ENCODE results near the gene SLC25A28.
A peak's percentile ranks its signal among the peaks of the same experiment; 100 is the strongest.
"Not testable (repeated sequence)": the region's sequence is repeated elsewhere in the genome, so short reads cannot be mapped to it uniquely, and the experiment has no call there.

Gene SLC25A28

DNA sequence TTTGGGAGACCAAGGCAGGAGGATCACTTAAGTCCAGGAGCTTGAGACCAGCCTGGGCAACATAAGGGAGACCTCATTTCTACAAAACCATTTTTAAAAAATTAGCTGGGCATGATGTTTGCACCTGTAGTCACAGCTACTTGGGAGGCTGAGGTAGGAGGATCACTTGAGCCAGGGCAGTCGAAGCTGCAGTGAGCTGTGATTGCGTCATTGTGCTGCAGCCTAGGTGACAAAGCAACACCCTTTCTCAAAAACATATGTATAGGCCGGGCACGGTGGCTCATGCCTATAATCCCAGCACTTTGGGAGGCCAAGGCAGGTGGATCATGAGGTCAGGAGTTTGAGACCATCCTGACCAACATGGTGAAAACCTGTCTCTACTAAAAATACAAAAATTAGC lies 23.5 kb downstream of the SLC25A28 start:
- not testable (repeated sequence) for DNase-seq (ENCODE audit: low spot score in 2 of 2); H3K4me1 Mint-ChIP-seq; H3K36me3 Mint-ChIP-seq (ENCODE audit: insufficient read depth); H3K9me3 Mint-ChIP-seq; H3K27ac Mint-ChIP-seq (ENCODE audit: low read depth); H3K4me3 Mint-ChIP-seq; ATAC-seq (replicated peaks; ENCODE audit: extremely low read depth, poor library complexity, severe bottlenecking)
- H3K27me3 Mint-ChIP-seq, result peaks cover 11% of the 10 kb centered on the region

DNA sequence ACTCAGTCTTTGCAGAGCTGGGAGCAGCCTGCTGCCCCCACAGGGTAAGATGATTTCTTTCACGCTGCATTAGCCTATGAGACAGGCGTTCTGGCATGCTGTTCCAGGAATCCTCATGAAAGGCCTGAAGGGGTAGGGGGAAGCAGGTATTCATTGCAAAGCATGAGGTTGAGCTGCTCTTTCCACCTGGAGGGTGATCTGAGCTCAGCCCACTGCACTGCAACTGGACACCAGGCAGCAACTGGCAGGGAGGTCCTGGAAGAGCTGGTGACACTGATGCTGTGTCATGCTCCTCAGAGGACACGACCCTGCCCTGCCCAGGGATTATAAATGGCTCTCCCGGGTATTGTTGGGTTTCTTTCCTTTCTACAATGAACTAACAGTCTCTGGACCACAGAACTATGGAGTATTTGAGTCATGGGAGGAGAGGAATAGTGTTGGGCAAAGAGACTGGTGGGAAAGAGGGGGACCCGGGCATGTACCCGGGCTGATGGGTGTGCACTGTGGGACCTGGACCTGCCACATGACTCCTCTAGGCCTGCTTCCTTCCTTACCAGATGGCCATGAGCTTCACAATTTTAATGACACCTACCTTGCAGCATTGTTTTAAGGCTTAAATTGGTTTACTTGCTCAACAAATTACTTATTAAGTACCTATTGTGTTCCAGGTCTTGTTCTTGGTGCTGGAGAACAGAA lies 24.3 kb downstream of the SLC25A28 start:
- H3K27ac Mint-ChIP-seq (ENCODE audit: low read depth), result no peak overlapping the region
- no peaks in the 10 kb centered on the region for H3K9me3 Mint-ChIP-seq
- no peaks in the 10 kb centered on the region for H3K4me1 Mint-ChIP-seq
- ATAC-seq (replicated peaks; ENCODE audit: extremely low read depth, poor library complexity, severe bottlenecking) (no peak), DNase-seq (ENCODE audit: low spot score in 2 of 2) (no peak)
- H3K4me3 Mint-ChIP-seq, result no peak overlapping the region
- peaks cover 11% of the 10 kb centered on the region for H3K27me3 Mint-ChIP-seq
- no peaks in the 10 kb centered on the region for H3K36me3 Mint-ChIP-seq (ENCODE audit: insufficient read depth)

DNA sequence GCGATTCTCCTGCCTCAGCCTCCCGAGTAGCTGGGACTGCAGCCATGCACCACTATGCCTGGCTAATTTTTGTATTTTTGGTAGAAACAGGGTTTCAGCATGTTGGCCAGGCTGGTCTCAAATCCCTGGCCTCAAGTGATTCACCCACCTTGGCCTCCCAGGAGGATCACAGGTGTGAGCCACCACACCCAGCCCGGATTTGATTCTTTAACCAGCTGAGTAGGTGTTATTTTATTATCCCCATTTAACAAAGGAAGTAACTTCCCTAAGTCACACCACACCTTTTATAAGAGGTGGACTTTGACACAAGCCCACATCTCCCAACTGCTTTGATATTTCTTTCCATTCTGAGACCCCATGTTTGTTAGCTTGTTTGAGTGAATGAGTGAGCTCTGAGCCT lies 25.0 kb downstream of the SLC25A28 start:
- no peak for ATAC-seq (replicated peaks; ENCODE audit: extremely low read depth, poor library complexity, severe bottlenecking)
- H3K27me3 Mint-ChIP-seq, result peaks cover 11% of the 10 kb centered on the region
- H3K9me3 Mint-ChIP-seq, result no peaks in the 10 kb centered on the region
- DNase-seq (ENCODE audit: low spot score in 2 of 2), result no peak
- H3K27ac Mint-ChIP-seq (ENCODE audit: low read depth), result no peak overlapping the region
- no peaks in the 10 kb centered on the region for H3K4me1 Mint-ChIP-seq
- no peak overlapping the region for H3K4me3 Mint-ChIP-seq
- H3K36me3 Mint-ChIP-seq (ENCODE audit: insufficient read depth), result no peaks in the 10 kb centered on the region

DNA sequence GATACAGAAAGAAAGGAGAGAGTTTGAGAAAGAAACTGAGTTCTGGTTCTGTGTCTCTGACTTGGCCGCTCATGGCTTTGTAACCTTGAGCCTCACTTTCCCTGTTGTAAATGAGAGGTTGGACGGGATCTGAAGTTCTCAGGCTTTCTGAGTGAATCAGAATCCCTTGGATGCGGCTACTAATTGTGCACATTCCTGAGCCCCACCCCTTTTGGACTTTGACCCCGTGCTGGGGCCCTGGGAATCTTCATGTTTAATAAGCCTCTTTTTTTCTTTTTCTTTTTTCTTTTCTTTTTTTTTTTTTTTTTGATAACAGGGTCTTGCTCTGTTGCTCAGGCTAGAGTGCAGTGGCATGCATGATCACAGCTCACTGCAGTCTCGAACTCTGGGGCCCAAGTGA lies 26.9 kb downstream of the SLC25A28 start:
- H3K27me3 Mint-ChIP-seq, result peaks cover 18% of the 10 kb centered on the region
- no peak for ATAC-seq (replicated peaks; ENCODE audit: extremely low read depth, poor library complexity, severe bottlenecking)
- no peaks in the 10 kb centered on the region for H3K36me3 Mint-ChIP-seq (ENCODE audit: insufficient read depth)
- no peak overlapping the region for H3K4me3 Mint-ChIP-seq
- no peaks in the 10 kb centered on the region for H3K4me1 Mint-ChIP-seq
- H3K9me3 Mint-ChIP-seq, result no peaks in the 10 kb centered on the region
- no peak overlapping the region for H3K27ac Mint-ChIP-seq (ENCODE audit: low read depth)
- DNase-seq (ENCODE audit: low spot score in 2 of 2), result no peak

DNA sequence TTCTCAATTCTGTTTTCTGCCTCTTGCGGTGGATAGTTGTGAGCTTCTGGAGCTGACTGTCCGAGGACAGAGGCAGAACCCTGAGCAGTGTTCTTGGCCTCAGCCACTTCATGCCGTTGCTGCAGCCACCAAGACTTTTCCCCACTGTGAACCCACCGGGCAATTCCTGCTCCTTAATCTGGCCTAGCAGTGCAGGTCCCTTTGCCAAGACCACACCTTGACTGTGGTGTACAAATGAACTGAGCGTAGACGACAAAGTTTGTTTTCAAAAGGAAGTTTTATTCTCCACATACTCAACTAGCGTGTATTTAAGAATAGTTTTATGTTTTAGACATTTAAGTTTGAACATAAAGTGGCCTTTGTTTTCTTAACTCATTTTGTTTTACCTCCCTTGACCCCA lies 29.4 kb downstream of the SLC25A28 start:
- Mint-ChIP-seq H3K4me1 (no peaks in the 10 kb centered on the region), H3K36me3 (ENCODE audit: insufficient read depth) (no peaks in the 10 kb centered on the region), H3K4me3 (no peak overlapping the region), H3K27me3 (peaks cover 19% of the 10 kb centered on the region), H3K27ac (ENCODE audit: low read depth) (no peak overlapping the region), H3K9me3 (no peaks in the 10 kb centered on the region)
- ATAC-seq (replicated peaks; ENCODE audit: extremely low read depth, poor library complexity, severe bottlenecking) (no peak), DNase-seq (ENCODE audit: low spot score in 2 of 2) (no peak)

DNA sequence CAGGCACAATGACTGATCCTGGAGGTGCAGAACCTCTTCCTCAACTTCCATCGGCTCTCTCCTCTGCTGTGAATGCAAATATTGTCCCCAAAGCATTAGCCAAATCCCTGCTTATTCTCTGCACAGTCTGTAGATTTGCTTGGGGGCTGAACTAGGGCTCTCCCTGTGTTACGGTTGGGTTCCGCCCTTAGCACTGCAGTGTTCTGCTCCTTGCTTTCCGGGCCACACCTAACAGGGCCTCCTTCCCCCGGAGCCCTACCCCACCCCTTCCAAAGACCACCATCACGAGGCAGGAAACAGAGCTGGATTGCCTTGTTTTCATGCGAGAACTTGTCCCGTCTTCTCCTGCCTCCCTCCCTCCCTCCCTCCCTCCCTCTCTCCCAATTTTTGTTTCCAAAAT lies 36.6 kb downstream of the SLC25A28 start:
- no peak for ATAC-seq (replicated peaks; ENCODE audit: extremely low read depth, poor library complexity, severe bottlenecking)
- Mint-ChIP-seq H3K27me3 (peaks cover 46% of the 10 kb centered on the region), H3K4me3 (no peak overlapping the region), H3K9me3 (no peaks in the 10 kb centered on the region), H3K36me3 (ENCODE audit: insufficient read depth) (no peaks in the 10 kb centered on the region), H3K27ac (ENCODE audit: low read depth) (no peak overlapping the region), H3K4me1 (no peaks in the 10 kb centered on the region)
- DNase-seq (ENCODE audit: low spot score in 2 of 2), result no peak

GRCh38 chr10:99582255-99582770 lies 37.9 kb downstream of the SLC25A28 start:
- DNase-seq (ENCODE audit: low spot score in 2 of 2), result no peak
- H3K27ac Mint-ChIP-seq (ENCODE audit: low read depth), result peak overlapping the region; percentile 83
- no peaks in the 10 kb centered on the region for H3K9me3 Mint-ChIP-seq
- H3K4me1 Mint-ChIP-seq, result no peaks in the 10 kb centered on the region
- no peak overlapping the region for H3K4me3 Mint-ChIP-seq
- peaks cover 47% of the 10 kb centered on the region for H3K27me3 Mint-ChIP-seq
- ATAC-seq (replicated peaks; ENCODE audit: extremely low read depth, poor library complexity, severe bottlenecking), result no peak
- H3K36me3 Mint-ChIP-seq (ENCODE audit: insufficient read depth), result no peaks in the 10 kb centered on the region

DNA sequence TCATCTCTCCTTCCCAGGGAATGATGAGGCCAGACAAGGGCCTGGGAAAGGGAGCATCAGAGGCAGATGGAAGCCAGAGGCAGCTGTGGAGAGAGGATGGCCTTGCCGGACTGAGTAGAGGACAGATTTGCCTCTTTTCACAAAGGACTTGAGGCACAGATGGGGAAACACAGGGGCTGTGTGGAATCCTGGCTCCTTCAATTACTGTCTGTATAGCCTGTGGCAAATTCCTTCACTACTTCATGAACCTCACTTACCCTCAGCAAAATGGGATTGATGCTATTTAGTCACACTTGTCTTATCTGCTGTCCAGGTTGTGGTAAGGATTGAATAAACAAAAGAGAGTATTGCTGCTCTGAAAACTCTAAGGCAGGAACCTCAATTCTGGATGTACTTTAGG lies 40.3 kb downstream of the SLC25A28 start:
- Mint-ChIP-seq H3K27ac (ENCODE audit: low read depth) (no peak overlapping the region), H3K4me3 (no peak overlapping the region), H3K36me3 (ENCODE audit: insufficient read depth) (no peaks in the 10 kb centered on the region), H3K9me3 (no peaks in the 10 kb centered on the region), H3K4me1 (no peaks in the 10 kb centered on the region), H3K27me3 (peaks cover 47% of the 10 kb centered on the region)
- ATAC-seq (replicated peaks; ENCODE audit: extremely low read depth, poor library complexity, severe bottlenecking) (no peak), DNase-seq (ENCODE audit: low spot score in 2 of 2) (no peak)

DNA sequence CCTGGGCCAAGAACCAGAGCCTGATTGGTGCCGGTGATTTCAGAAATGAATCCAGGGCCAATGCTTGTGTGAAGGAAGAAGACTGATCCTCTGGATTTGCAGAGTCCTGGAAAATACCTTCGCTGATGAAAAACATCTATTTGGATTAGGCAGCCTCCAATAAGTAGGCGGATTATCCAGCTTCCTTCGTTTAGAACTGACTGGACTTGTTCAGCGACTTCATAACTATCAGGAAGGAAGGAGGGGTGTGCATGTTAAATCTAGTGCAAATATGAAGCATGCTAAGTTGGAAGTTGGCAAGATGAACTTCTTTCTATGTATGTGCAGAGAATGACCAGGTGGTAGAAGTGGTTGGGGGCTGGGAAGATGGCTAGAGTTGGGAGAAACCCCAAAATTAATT lies 46.4 kb downstream of the SLC25A28 start:
- no peak for ATAC-seq (replicated peaks; ENCODE audit: extremely low read depth, poor library complexity, severe bottlenecking)
- no peaks in the 10 kb centered on the region for H3K4me1 Mint-ChIP-seq
- H3K9me3 Mint-ChIP-seq, result no peaks in the 10 kb centered on the region
- no peak for DNase-seq (ENCODE audit: low spot score in 2 of 2)
- H3K27ac Mint-ChIP-seq (ENCODE audit: low read depth), result no peak overlapping the region
- H3K27me3 Mint-ChIP-seq, result peaks cover 50% of the 10 kb centered on the region
- H3K4me3 Mint-ChIP-seq, result no peak overlapping the region
- peaks cover 2% of the 10 kb centered on the region for H3K36me3 Mint-ChIP-seq (ENCODE audit: insufficient read depth)

GRCh38 chr10:99571816-99572215 lies 48.4 kb downstream of the SLC25A28 start:
- Mint-ChIP-seq H3K4me3 (no peak overlapping the region), H3K4me1 (no peaks in the 10 kb centered on the region), H3K9me3 (no peaks in the 10 kb centered on the region), H3K36me3 (ENCODE audit: insufficient read depth) (peaks cover 2% of the 10 kb centered on the region), H3K27ac (ENCODE audit: low read depth) (no peak overlapping the region), H3K27me3 (peaks cover 56% of the 10 kb centered on the region)
- ATAC-seq (replicated peaks; ENCODE audit: extremely low read depth, poor library complexity, severe bottlenecking), result no peak
- DNase-seq (ENCODE audit: low spot score in 2 of 2), result no peak

- Mint-ChIP-seq H3K4me1 (no peaks in the 10 kb centered on the region), H3K27me3 (peaks cover 65% of the 10 kb centered on the region), H3K36me3 (ENCODE audit: insufficient read depth) (peaks cover 2% of the 10 kb centered on the region), H3K9me3 (no peaks in the 10 kb centered on the region), H3K4me3 (no peak overlapping the region), H3K27ac (ENCODE audit: low read depth) (no peak overlapping the region)
- DNase-seq (ENCODE audit: low spot score in 2 of 2), result no peak
- ATAC-seq (replicated peaks; ENCODE audit: extremely low read depth, poor library complexity, severe bottlenecking), result no peak
Observed at GRCh38 chr10:99569961-99570360, 50.3 kb downstream of the SLC25A28 start.

DNA sequence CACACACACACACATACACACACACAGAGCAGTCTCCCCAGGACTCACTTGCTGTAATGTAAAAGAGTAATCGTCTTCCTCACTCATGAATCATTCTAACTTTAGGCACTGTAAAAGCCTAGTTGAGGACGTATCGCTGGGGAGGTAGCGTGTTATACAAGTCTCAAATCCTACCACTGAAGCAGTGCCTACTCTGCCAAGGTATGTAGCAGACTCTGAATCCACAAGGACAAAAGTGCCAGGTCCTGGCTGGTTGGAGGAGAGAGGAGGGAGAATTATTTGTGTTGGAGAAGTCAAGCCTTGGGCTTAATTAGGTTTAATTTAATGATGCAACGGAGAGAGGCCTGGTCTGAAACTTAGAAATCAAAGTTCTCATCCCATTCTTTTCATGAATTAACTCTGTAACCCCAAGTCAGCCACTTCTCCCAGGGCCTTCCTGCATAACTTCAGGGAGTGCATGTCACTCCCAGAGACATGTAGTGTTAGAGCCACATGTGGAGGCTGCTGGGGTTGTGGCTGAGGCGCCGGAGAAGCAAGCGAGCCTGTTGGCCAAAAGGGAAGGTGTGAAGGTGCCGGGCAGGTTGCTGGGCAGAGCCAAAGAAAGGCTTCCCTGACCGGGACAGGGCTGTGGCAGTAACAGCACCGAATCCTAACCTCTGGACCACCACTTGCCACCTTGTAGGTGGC lies 50.8 kb downstream of the SLC25A28 start:
- no peak overlapping the region for H3K4me3 Mint-ChIP-seq
- no peaks in the 10 kb centered on the region for H3K4me1 Mint-ChIP-seq
- DNase-seq (ENCODE audit: low spot score in 2 of 2), result no peak
- H3K36me3 Mint-ChIP-seq (ENCODE audit: insufficient read depth), result peaks cover 2% of the 10 kb centered on the region
- peaks cover 65% of the 10 kb centered on the region for H3K27me3 Mint-ChIP-seq
- ATAC-seq (replicated peaks; ENCODE audit: extremely low read depth, poor library complexity, severe bottlenecking), result no peak
- no peaks in the 10 kb centered on the region for H3K9me3 Mint-ChIP-seq
- H3K27ac Mint-ChIP-seq (ENCODE audit: low read depth), result no peak overlapping the region

DNA sequence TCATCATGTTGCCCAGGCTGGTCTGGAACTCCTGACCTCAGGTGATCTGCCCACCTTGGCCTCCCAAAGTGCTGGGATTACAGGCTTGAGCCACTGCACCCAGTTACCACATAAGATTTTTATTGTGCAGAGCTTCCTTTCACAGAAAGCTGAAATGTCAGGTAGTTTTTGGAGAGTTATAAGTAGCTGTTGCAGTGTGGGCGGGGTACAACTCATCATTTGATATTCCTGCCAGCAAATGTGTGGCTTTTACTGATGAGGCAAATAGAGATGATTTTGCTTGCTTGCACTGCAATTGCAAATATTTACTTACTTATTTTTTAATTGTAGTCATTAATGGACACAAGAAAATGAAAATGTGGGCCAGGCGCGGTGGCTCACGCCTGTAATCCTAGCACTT lies 55.1 kb downstream of the SLC25A28 start:
- peaks cover 5% of the 10 kb centered on the region for H3K4me1 Mint-ChIP-seq
- no peak for DNase-seq (ENCODE audit: low spot score in 2 of 2)

More for the DNA sequence above, 55.1 kb downstream of the SLC25A28 start:
- Mint-ChIP-seq H3K9me3 (no peaks in the 10 kb centered on the region), H3K4me3 (no peak overlapping the region), H3K27me3 (peaks cover 64% of the 10 kb centered on the region), H3K27ac (ENCODE audit: low read depth) (no peak overlapping the region), H3K36me3 (ENCODE audit: insufficient read depth) (peaks cover 3% of the 10 kb centered on the region)
- ATAC-seq (replicated peaks; ENCODE audit: extremely low read depth, poor library complexity, severe bottlenecking), result no peak
